ENCODE results near the gene CELF5. TPM values are rescaled to one million over a fixed set of nuclear protein-coding genes. Genes with fewer than 3 reads are reported as not detected.
"Not testable (repeated sequence)": the region's sequence is repeated elsewhere in the genome, so short reads cannot be mapped to it uniquely, and the experiment has no call there.

Gene CELF5
- total RNA-seq, 1 donor from 2014 or later: not detected

GRCh38 chr19:3342246-3342645, 117.8 kb downstream of the CELF5 start:
- Histone ChIP-seq H3K4me1 (peaks cover 44% of the 10 kb centered on the region), H3K9me3 (replicated peaks) (no peaks in the 10 kb centered on the region), H3K36me3 (no peaks in the 10 kb centered on the region), H3K27ac (replicated peaks) (no peak overlapping the region), H3K27me3 (ENCODE audit: low read depth) (no peaks in the 10 kb centered on the region), H3K4me3 (no peak overlapping the region)
- intact Hi-C loops (cut with micrococcal nuclease): no loop called here
- DNase-seq: no peak
- no peak for TF ChIP-seq CTCF (IDR thresholded peaks at IDR 0.05; ENCODE audit: borderline replicate concordance)

- H3K36me3 ChIP-seq; H3K9me3 ChIP-seq (replicated peaks); DNase-seq; H3K27me3 ChIP-seq (ENCODE audit: low read depth); H3K4me3 ChIP-seq; intact Hi-C loops (cut with micrococcal nuclease): not testable (repeated sequence)
- Histone ChIP-seq H3K27ac (replicated peaks) (peak overlapping the region; percentile 84), H3K4me1 (peaks cover 41% of the 10 kb centered on the region)
Measured at GRCh38 chr19:3342962-3343361, 118.5 kb downstream of the CELF5 start.

- Histone ChIP-seq H3K27ac (replicated peaks) (peak overlapping the region; percentile 84), H3K27me3 (ENCODE audit: low read depth) (no peaks in the 10 kb centered on the region), H3K4me1 (peaks cover 36% of the 10 kb centered on the region), H3K4me3 (peak overlapping the region; percentile 46), H3K9me3 (replicated peaks) (no peaks in the 10 kb centered on the region), H3K36me3 (no peaks in the 10 kb centered on the region)
- intact Hi-C loops (cut with micrococcal nuclease): no loop called here
- DNase-seq: peak; percentile 83
- no peak for TF ChIP-seq CTCF (IDR thresholded peaks at IDR 0.05; ENCODE audit: borderline replicate concordance)
Measured at GRCh38 chr19:3343619-3344502, 119.4 kb downstream of the CELF5 start.

- intact Hi-C loops (cut with micrococcal nuclease): no loop called here
- H3K4me3 ChIP-seq: no peak overlapping the region
- H3K9me3 ChIP-seq (replicated peaks): no peaks in the 10 kb centered on the region
- TF ChIP-seq CTCF (IDR thresholded peaks at IDR 0.05; ENCODE audit: borderline replicate concordance): no peak
- H3K27me3 ChIP-seq (ENCODE audit: low read depth): no peaks in the 10 kb centered on the region
- no peaks in the 10 kb centered on the region for H3K36me3 ChIP-seq
- H3K4me1 ChIP-seq: peaks cover 35% of the 10 kb centered on the region
- peak overlapping the region; percentile 84 for H3K27ac ChIP-seq (replicated peaks)
- DNase-seq: no peak
Measured at GRCh38 chr19:3344608-3345598, 120.4 kb downstream of the CELF5 start.

- intact Hi-C loops (cut with micrococcal nuclease): no loop called here
- Histone ChIP-seq H3K4me1 (peaks cover 35% of the 10 kb centered on the region), H3K27ac (replicated peaks) (peak overlapping the region; percentile 81), H3K27me3 (ENCODE audit: low read depth) (no peaks in the 10 kb centered on the region), H3K36me3 (no peaks in the 10 kb centered on the region), H3K9me3 (replicated peaks) (no peaks in the 10 kb centered on the region), H3K4me3 (peak overlapping the region; percentile 38)
- no peak for DNase-seq
- no peak for TF ChIP-seq CTCF (IDR thresholded peaks at IDR 0.05; ENCODE audit: borderline replicate concordance)
Measured at GRCh38 chr19:3345850-3346460, 121.5 kb downstream of the CELF5 start.

Other genes with a start within 250 kb of the CELF5 start
- 1.3 TPM for gene TLE6, start 247.1 kb upstream of the CELF5 start, total RNA-seq
- 53.2 TPM for gene TLE2, start 195.4 kb upstream of the CELF5 start, total RNA-seq
- 799 TPM for gene TLE5, start 162.2 kb upstream of the CELF5 start, total RNA-seq
- gene GNA11, start 130.3 kb upstream of the CELF5 start, total RNA-seq: 58.1 TPM
- gene GNA15, start 88.6 kb upstream of the CELF5 start, total RNA-seq: 1.2 TPM
- 0.60 TPM for gene S1PR4, start 45.9 kb upstream of the CELF5 start, total RNA-seq
- gene NCLN, start 38.7 kb upstream of the CELF5 start, total RNA-seq: 28.3 TPM
- 145 TPM for gene NFIC, start 141.9 kb downstream of the CELF5 start, total RNA-seq

Data from left ventricle myocardium inferior (tissue), 1 donor.